Activated CD4-positive, alpha-beta T cell treated with anti-CD3 and anti-CD28 coated beads, Interleukin-2, Interleukin-6, amounts not matched to agents 100 ng/mL and 50 ng/mL, durations not matched to agents 16 hours and 8 hours (primary cell): ENCODE data around the gene HIPK4.
"Not testable (repeated sequence)": the region's sequence is repeated elsewhere in the genome, so short reads cannot be mapped to it uniquely, and the experiment has no call there.

Experiments
- DNase-seq: peaks from one replicate; pipeline ENCODE4 v3.0.0-alpha.2; 2020

The HIPK4 gene

GRCh38 chr19:40392894-40393517 lies 3.0 kb upstream of the HIPK4 start:
- DNase-seq = no peak

- no peak for DNase-seq
These were observed 2.1 kb upstream of the HIPK4 start for GRCh38 chr19:40392123-40392522.

GRCh38 chr19:40389404-40390083 lies 437 bp downstream of the HIPK4 start:
- no peak for DNase-seq

GRCh38 chr19:40388481-40388880 lies 1.5 kb downstream of the HIPK4 start:
- no peak for DNase-seq

GRCh38 chr19:40387155-40387554 lies 2.8 kb downstream of the HIPK4 start:
- no peak for DNase-seq

- no peak for DNase-seq
These were observed 6.2 kb downstream of the HIPK4 start for GRCh38 chr19:40383668-40384248.

- no peak for DNase-seq
These were observed 8.7 kb downstream of the HIPK4 start for GRCh38 chr19:40381321-40381720.

- DNase-seq = no peak
These were observed 9.6 kb downstream of the HIPK4 start for GRCh38 chr19:40380199-40381037.

- no peak for DNase-seq
These were observed 10.4 kb downstream of the HIPK4 start for GRCh38 chr19:40379446-40380198.

- no peak for DNase-seq
These were observed 11.5 kb downstream of the HIPK4 start for GRCh38 chr19:40378509-40378908.

- no peak for DNase-seq
These were observed 12.1 kb downstream of the HIPK4 start for GRCh38 chr19:40377876-40378385.

- no peak for DNase-seq
These were observed 13.6 kb downstream of the HIPK4 start for GRCh38 chr19:40376286-40376862.

- DNase-seq = no peak
These were observed 15.9 kb downstream of the HIPK4 start for GRCh38 chr19:40374084-40374483.

GRCh38 chr19:40371802-40372122 lies 18.2 kb downstream of the HIPK4 start:
- DNase-seq = no peak

- DNase-seq = no peak
These were observed 18.8 kb downstream of the HIPK4 start for GRCh38 chr19:40370997-40371801.

GRCh38 chr19:40370253-40370652 lies 19.7 kb downstream of the HIPK4 start:
- DNase-seq = not testable (repeated sequence)

GRCh38 chr19:40369797-40370196 lies 20.2 kb downstream of the HIPK4 start:
- no peak for DNase-seq

- DNase-seq = no peak
These were observed 22.2 kb downstream of the HIPK4 start for GRCh38 chr19:40367577-40368434.

GRCh38 chr19:40366697-40367561 lies 23.1 kb downstream of the HIPK4 start:
- no peak for DNase-seq
